Gastrocnemius medialis (tissue), 4 donors: ENCODE data around the gene SGIP1. TPM values are rescaled to one million over a fixed set of nuclear protein-coding genes. Genes with fewer than 3 reads are reported as not detected.
"Not testable (repeated sequence)": the region's sequence is repeated elsewhere in the genome, so short reads cannot be mapped to it uniquely, and the experiment has no call there.

Experiments used
- ATAC-seq, 2 donors: fragments of 150-250 bp; one replicate each; pipeline ENCODE4 v1.9.1; 2016
- DNase-seq, 2 donors: peaks; one replicate each; pipeline ENCODE4 v3.0.0-alpha.2; 2019
- H3K27ac ChIP-seq, 4 donors: fragments of 200-600 bp; sonication (generic); 1 replicate in 1 of 4; 2 replicates in 3 of 4; pipeline ENCODE4 v1.5.1; 2016 to 2018; ENCODE audit warnings: mild to moderate bottlenecking in 2 of 4, moderate library complexity in 1 of 4
- H3K27me3 ChIP-seq, 3 donors: fragments of 200-600 bp; sonication (generic) in 2 of 3; 1 replicate in 1 of 3; 2 replicates in 2 of 3; pipeline versions ENCODE4 v1.5.1 to v1.6.0; 2016 to 2019; ENCODE audit warnings: mild to moderate bottlenecking in 1 of 3, moderate library complexity in 1 of 3
- H3K36me3 ChIP-seq, 2 donors: fragments of 200-600 bp; sonication (generic) in 1 of 2; one replicate each; pipeline ENCODE4 v1.5.1; 2017 to 2018
- H3K4me1 ChIP-seq, 2 donors: fragments of 200-600 bp; sonication (generic) in 1 of 2; one replicate each; pipeline ENCODE4 v1.5.1; 2016 to 2017; ENCODE audit warnings: mild to moderate bottlenecking in 2 of 2
- H3K4me3 ChIP-seq, 4 donors: fragments of 200-600 bp; sonication (generic) in 3 of 4; 1 replicate in 1 of 4; 2 replicates in 3 of 4; pipeline ENCODE4 v1.5.1; 2016 to 2019; ENCODE audit warnings: mild to moderate bottlenecking in 2 of 4
- H3K9me3 ChIP-seq, 3 donors: fragments of 200-600 bp; sonication (generic) in 2 of 3; 1 replicate in 1 of 3; 2 replicates in 2 of 3; pipeline ENCODE4 v1.5.1; 2016 to 2019
- POLR2A ChIP-seq, 2 donors: fragments of 450-650 bp; IDR thresholded peaks; one replicate each; pipeline ENCODE4 v1.6.1; 2017; ENCODE audit warnings: antibody characterized with exemption in 2 of 2, mild to moderate bottlenecking in 2 of 2, moderate library complexity in 2 of 2
- in situ Hi-C, 4 donors: fragments of 200-750 bp; cut with MboI; loops; one replicate each; pipeline versions ENCODE4 v1.15.0 to v1.8.0; 2017; ENCODE audit warnings: low sequenced_read_pairs in 4 of 4
- intact Hi-C: fragments of 100-400 bp; cut with DNase I; formaldehyde crosslinking; loops from one replicate; pipeline ENCODE4 v1.15.1; 2023; ENCODE audit warnings: low total_unique reads
- total RNA-seq, 4 donors: library from RNA; depleted of rRNA; stranded (reverse); fragments of >200 nt; gene quantifications; one replicate each; pipeline versions ENCODE4 v1.1.0 to v1.2.3, GENCODE V29; 2016
- TF ChIP-seq, protein P1 (sequence below), 5 experiments: fragments of 450-650 bp in 3 of 5; fragments of 200-600 bp in 2 of 5; sonication (generic) in 2 of 5; IDR thresholded peaks in 4 of 5; conservative IDR thresholded peaks in 1 of 5; 1 replicate in 4 of 5; 2 replicates in 1 of 5; pipeline ENCODE4 v1.5.1; 2016 to 2019; ENCODE audit warnings: antibody characterized with exemption in 5 of 5, mild to moderate bottlenecking in 3 of 5, moderate library complexity in 3 of 5

SGIP1 gene
- total RNA-seq, 4 donors from 2014 or later = 2.5 to 7.1 (median 2.9) TPM

DNA sequence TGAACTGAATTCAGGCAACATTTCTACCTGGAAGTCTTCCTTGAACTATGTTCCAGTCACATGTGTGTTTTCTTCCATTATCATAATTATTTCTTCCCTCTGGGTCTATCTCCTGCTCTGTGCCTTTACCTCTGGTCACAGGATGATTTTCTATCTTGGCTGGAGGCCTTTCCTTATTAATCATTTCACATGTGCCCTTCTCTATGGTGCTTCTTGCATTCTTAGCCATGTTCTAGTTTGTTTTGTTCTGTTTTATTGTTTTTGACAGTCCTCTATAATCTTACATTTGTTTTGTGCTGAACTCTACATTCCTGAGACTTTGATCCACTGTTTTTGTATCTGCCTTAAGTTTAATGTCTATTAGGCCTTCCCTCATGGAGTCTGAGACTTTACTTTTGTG, 51.0 kb downstream of the SGIP1 start:
- Histone ChIP-seq H3K36me3 (no peaks in the 10 kb centered on the region), H3K9me3 (no peaks in the 10 kb centered on the region), H3K27ac (no peak overlapping the region), H3K27me3 (no peaks in the 10 kb centered on the region), H3K4me1 (peaks cover 0 to 7% of the 10 kb centered on the region in 2 donors), H3K4me3 (no peak overlapping the region)
- in situ Hi-C loops (no loop called here), intact Hi-C loops (no loop called here)
- no peak for ATAC-seq
- DNase-seq = no peak
- TF ChIP-seq, protein P1, sequence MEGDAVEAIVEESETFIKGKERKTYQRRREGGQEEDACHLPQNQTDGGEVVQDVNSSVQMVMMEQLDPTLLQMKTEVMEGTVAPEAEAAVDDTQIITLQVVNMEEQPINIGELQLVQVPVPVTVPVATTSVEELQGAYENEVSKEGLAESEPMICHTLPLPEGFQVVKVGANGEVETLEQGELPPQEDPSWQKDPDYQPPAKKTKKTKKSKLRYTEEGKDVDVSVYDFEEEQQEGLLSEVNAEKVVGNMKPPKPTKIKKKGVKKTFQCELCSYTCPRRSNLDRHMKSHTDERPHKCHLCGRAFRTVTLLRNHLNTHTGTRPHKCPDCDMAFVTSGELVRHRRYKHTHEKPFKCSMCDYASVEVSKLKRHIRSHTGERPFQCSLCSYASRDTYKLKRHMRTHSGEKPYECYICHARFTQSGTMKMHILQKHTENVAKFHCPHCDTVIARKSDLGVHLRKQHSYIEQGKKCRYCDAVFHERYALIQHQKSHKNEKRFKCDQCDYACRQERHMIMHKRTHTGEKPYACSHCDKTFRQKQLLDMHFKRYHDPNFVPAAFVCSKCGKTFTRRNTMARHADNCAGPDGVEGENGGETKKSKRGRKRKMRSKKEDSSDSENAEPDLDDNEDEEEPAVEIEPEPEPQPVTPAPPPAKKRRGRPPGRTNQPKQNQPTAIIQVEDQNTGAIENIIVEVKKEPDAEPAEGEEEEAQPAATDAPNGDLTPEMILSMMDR (IDR thresholded peaks at IDR 0.05 in 4 of 5, conservative IDR thresholded peaks at IDR 0.05 in 1 of 5) = no peak
- no peak for TF ChIP-seq POLR2A (IDR thresholded peaks at IDR 0.05)

DNA sequence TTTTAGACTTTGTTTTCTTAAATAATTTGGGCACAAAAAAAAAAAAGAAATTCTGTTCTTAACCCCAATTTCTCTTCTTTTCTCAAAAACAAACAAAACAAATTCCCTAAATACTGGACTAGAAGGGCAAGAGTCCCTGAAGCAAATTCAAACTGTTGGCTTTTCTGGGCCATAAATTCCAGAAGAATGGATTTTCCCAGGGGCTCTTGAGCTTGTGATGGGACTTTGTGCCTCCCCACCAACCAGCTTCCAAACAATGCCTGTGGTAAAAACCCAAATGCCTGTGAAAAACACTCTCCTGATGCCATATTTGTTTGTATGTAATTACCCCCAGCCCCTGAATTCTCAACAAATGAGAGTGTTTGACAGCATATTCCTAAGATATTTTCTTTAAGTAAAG, 55.4 kb downstream of the SGIP1 start:
- intact Hi-C loops = no loop called here
- in situ Hi-C loops = no loop called here
- no peak for ATAC-seq
- Histone ChIP-seq H3K36me3 (no peaks in the 10 kb centered on the region), H3K9me3 (no peaks in the 10 kb centered on the region), H3K4me1 (peaks cover 0 to 7% of the 10 kb centered on the region in 2 donors), H3K27me3 (no peaks in the 10 kb centered on the region), H3K4me3 (no peak overlapping the region), H3K27ac (no peak overlapping the region)
- no peak for TF ChIP-seq POLR2A (IDR thresholded peaks at IDR 0.05)
- TF ChIP-seq, protein P1 (IDR thresholded peaks at IDR 0.05 in 4 of 5, conservative IDR thresholded peaks at IDR 0.05 in 1 of 5) = no peak
- DNase-seq = no peak

DNA sequence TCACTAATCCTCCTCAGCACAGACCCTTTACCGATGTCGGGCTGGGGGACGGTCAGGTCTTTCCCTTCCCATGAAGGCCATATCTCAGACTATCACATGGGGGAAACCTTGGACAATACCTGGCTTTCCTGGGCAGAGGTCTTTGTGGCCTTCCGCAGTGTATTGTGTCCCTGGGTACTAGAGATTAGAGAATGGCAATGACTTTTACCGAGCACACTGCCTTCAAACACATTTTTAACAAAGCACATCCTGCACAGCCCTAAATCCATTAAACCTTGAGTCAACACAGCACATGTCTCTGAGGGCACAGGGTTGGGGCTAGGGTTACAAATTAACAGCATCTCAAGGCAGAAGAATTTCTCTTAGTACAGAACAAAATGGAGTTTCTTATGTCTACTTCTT, 58.2 kb downstream of the SGIP1 start:
- H3K27ac ChIP-seq, DNase-seq, H3K4me1 ChIP-seq, intact Hi-C loops, ATAC-seq, H3K27me3 ChIP-seq, H3K36me3 ChIP-seq, in situ Hi-C loops, H3K4me3 ChIP-seq, H3K9me3 ChIP-seq: not testable (repeated sequence)

DNA sequence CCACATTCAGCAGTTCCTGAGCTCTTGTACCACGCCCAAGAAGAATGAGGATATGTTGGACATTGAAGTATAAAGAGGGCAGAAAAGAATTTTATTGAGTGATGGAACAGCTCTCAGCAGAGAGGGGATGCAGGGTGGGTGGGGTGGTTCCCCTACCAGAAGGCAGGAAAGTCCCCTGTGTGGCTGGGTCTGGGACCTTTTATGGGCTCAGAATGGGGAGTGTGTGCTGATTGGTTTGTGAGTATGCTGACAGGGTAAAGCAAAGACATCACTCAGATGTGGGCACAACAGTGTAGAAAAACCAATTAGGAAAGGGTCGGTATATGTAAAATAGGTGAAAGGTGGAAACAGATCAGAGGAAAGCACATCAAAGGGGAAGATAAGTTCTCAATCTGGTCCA, 62.2 kb downstream of the SGIP1 start:
- no peaks in the 10 kb centered on the region for H3K9me3 ChIP-seq
- TF ChIP-seq, protein P1 (IDR thresholded peaks at IDR 0.05 in 4 of 5, conservative IDR thresholded peaks at IDR 0.05 in 1 of 5) = no peak
- no peak for TF ChIP-seq POLR2A (IDR thresholded peaks at IDR 0.05)
- H3K4me3 ChIP-seq = no peak overlapping the region
- no peaks in the 10 kb centered on the region for H3K4me1 ChIP-seq
- H3K36me3 ChIP-seq = no peaks in the 10 kb centered on the region
- no peaks in the 10 kb centered on the region for H3K27me3 ChIP-seq
- H3K27ac ChIP-seq = no peak overlapping the region
- in situ Hi-C loops = no loop called here
- ATAC-seq (no peak), DNase-seq (no peak)
- intact Hi-C loops = no loop called here

DNA sequence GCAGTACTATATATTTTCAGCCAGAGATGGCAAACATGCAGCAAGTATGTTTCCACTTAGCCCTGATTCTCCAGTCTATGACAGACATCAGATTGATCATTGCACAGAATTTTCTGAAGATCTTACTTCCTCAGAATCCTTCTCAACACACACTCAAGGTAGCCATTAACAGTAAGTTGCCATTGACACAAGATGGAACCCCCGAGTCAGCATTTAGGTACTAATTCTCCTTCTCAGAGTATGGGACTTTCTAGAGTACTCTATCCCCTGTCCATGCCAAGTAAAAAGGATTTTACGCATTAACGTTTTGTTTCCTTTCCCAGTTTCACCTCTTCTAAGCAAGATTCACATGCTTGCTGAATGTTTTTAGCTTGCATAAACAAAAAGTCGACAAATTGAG, 63.5 kb downstream of the SGIP1 start:
- H3K27me3 ChIP-seq = no peaks in the 10 kb centered on the region
- intact Hi-C loops = no loop called here

More for the DNA sequence above, 63.5 kb downstream of the SGIP1 start:
- no peak overlapping the region for H3K27ac ChIP-seq
- no peak for ATAC-seq
- no peak for DNase-seq
- H3K4me1 ChIP-seq = peaks cover 0 to 3% of the 10 kb centered on the region in 2 donors
- in situ Hi-C loops = no loop called here
- no peaks in the 10 kb centered on the region for H3K36me3 ChIP-seq
- no peaks in the 10 kb centered on the region for H3K9me3 ChIP-seq
- no peak for TF ChIP-seq POLR2A (IDR thresholded peaks at IDR 0.05)
- TF ChIP-seq, protein P1 (IDR thresholded peaks at IDR 0.05 in 4 of 5, conservative IDR thresholded peaks at IDR 0.05 in 1 of 5) = no peak
- no peak overlapping the region for H3K4me3 ChIP-seq
